SK-MEL-5 (cell line): Measurements from ENCODE around the gene GSG1L. TPM values are rescaled to one million over a fixed set of nuclear protein-coding genes. Genes with fewer than 3 reads are reported as not detected.

Experiments
- DNase-seq: peaks from one replicate; pipeline ENCODE4 v3.0.0-alpha.2; 2016; ENCODE audit warnings: low read depth, low spot score
- in situ Hi-C: cut with HindIII; loops from 2 replicates; pipeline ENCODE4 v1.10.0; 2016; ENCODE audit warnings: low sequenced_read_pairs, high pct_unique_total_duplicates, low pct_unique_long_range_greater_than_20kb
- small RNA-seq, 2 experiments: library from RNA; depleted of rRNA; stranded (forward); fragments of <200 nt; gene quantifications; one replicate each; pipeline ENCODE3, GENCODE V24; 2014
- total RNA-seq: library from RNA; depleted of rRNA; stranded (reverse); fragments of >200 nt; shearing (Covaris generic); gene quantifications from 2 replicates; pipeline ENCODE4 v1.2.3, GENCODE V29; 2014; rRNA removed

Gene GSG1L
- total RNA-seq, 1 experiment from 2014 or later = not detected

DNA sequence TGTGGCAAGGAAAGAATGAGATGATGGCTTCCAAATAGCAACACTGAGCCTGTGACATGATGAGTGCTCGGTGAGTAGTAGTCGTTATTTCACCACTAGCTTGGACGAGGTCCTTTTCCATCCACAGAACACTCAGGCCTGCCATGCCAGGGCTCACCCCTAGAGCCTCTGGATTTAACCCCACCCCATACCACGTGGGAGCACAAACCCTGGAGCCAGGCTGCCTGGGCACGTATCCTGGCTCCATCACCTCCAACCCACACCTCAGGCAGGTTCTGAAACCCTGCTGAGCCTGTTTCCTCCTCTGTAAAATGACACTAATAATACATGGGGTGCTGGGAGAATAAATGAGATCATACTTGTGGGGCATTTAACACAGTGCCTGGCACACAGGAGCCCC, 321.2 kb downstream of the GSG1L start:
- in situ Hi-C loops = no loop called here
- no peak for DNase-seq

DNA sequence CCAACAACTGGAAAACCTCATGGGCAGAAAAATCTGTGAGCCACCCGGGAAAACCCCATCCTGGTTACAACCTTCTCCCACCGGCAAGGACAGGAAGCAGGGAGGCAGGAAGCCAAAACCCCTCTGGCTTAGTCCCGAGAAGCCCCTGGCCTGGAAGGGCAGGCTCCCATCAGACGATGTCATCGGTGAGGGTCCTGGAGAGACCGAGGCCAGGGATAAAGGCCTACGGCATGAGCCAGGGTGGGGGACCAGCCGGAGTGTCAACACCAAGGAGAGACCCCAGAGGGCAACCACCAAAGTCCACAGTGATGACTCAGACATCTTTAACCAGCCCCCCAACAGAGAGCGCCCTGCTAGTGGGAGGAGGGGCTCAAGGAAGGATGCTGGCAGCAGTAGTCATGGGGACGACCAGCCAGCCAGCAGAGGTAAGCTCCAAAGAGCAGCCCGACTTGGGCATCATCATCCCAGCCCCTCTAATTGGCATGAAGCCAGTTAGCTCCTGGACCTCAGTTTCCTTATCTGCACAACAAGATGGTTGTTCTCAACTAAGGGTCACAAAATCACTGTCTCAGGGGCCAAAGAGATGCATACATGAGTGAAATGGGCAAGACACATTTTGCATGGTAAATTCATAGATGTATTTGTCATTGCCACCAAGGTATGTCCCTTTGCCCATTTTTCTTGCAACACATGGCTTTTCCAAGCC, 322.9 kb downstream of the GSG1L start:
- DNase-seq = no peak
- in situ Hi-C loops = no loop called here

DNA sequence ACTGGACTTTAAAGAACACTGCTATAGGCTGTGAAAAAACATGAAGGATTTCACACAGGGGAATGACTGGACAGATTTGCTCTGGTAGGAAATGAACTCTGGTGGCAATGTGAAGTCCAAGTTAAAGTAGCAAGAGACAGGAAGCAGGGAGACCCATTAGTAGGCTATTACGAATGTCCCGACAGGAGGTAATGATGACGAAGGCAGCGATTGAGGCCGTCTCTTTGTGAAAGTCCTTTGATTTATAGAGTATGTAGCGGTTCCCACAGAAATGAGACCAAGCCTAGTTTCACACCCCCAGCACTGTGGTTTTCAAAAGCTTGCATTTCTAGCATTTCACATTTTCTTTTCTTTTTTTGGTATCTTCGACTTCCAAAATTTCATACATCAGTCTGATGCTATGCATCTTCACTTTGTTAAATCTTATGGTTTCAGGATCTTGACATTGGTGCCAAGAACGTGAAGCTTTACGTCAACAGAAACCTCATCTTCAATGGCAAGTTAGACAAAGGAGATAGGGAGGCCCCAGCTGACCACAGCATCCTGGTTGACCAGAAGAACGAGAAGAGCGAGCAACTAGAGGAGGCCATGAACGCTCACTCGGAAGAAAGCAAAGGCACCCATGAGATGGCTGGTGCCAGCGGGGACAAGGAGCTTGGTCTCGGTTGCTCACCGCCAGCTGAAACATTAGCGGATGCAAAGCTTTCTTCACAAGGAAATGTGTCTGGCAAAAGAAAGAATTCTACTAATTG, 323.7 kb downstream of the GSG1L start:
- DNase-seq = no peak
- in situ Hi-C loops = no loop called here

DNA sequence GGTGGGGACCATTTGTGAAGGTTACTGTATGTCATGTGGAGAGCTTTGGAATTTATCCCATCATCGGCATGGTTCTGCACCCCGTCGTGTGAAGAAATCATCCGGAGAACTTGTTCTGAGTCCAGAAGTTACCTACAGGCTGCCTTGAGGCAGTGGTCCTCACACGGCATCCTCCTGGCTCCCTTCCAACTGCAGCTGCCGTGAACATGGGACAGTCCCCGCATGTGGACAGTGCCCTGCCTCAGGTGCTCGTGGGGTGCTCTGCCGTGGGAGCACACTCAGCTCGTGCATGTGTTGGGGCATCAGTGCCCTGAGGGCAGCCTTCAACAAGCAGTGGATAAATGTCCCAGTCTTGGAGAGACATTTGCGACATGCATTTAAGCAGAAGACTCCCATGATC, 324.9 kb downstream of the GSG1L start:
- DNase-seq = no peak
- in situ Hi-C loops = no loop called here

Small RNA genes lying within 50 kb of the gene (small RNA-seq; reads per million reads assigned to genes)
- gene RNU6-1241P (0 reads per million in 2 experiments), gene RNU6-159P (0 reads per million in 2 experiments)

Other genes starting within 250 kb of the GSG1L start
- 77.9 and 85.2 TPM in 2 replicates for gene XPO6, start 148.3 kb upstream of the GSG1L start, total RNA-seq
- gene SBK1, start 228.8 kb upstream of the GSG1L start, total RNA-seq = 0.19 and 0.37 TPM in 2 replicates